Vagina (tissue), 2 donors: ENCODE data around the gene HOXD12. TPM values are rescaled to one million over a fixed set of nuclear protein-coding genes. Genes with fewer than 3 reads are reported as not detected.
A peak's percentile ranks its signal among the peaks of the same experiment; 100 is the strongest.

Source experiments
- DNase-seq, 2 donors: peaks; one replicate each; pipeline ENCODE4 v3.0.0-alpha.2; 2017; ENCODE audit errors: extremely low spot score in 2 of 2
- H3K27ac ChIP-seq: fragments of 200-600 bp; sonication (generic); one replicate; pipeline ENCODE4 v1.5.1; 2019
- H3K27me3 ChIP-seq: fragments of 200-600 bp; sonication (generic); one replicate; pipeline ENCODE4 v1.5.1; 2019
- H3K36me3 ChIP-seq, 2 donors: fragments of 200-600 bp; sonication (generic); one replicate each; pipeline ENCODE4 v1.5.1; 2017 to 2019
- H3K4me1 ChIP-seq: fragments of 200-600 bp; sonication (generic); one replicate; pipeline ENCODE4 v1.5.1; 2019
- H3K4me3 ChIP-seq, 2 donors: fragments of 200-600 bp; sonication (generic); 1 replicate in 1 of 2; 2 replicates in 1 of 2; pipeline ENCODE4 v1.5.1; 2016 to 2019
- H3K9me3 ChIP-seq: fragments of 200-600 bp; sonication (generic); one replicate; pipeline ENCODE4 v1.5.1; 2019
- CTCF ChIP-seq, 3 experiments: fragments of 450-650 bp in 2 of 3; fragments of 200-600 bp in 1 of 3; sonication (generic) in 1 of 3; IDR thresholded peaks; one replicate each; pipeline ENCODE4 v1.5.1; 2017 to 2019; ENCODE audit warnings: antibody characterized with exemption in 3 of 3, mild to moderate bottlenecking in 2 of 3, moderate library complexity in 2 of 3
- POLR2A ChIP-seq, 2 donors: fragments of 450-650 bp; IDR thresholded peaks; one replicate each; pipeline ENCODE4 v1.6.1; 2017; ENCODE audit warnings: antibody characterized with exemption in 2 of 2, mild to moderate bottlenecking in 2 of 2, moderate library complexity in 2 of 2
- POLR2AphosphoS5 ChIP-seq, 2 donors: sonication (generic); formaldehyde crosslinking; IDR thresholded peaks; one replicate each; pipeline ENCODE4 v1.9.0; 2017; ENCODE audit warnings: antibody characterized with exemption in 2 of 2, mild to moderate bottlenecking in 2 of 2, low read depth in 1 of 2; ENCODE audit not compliant: insufficient read depth in 1 of 2
- intact Hi-C: fragments of 100-400 bp; cut with DNase I; formaldehyde crosslinking; loops from one replicate; pipeline ENCODE4 v1.15.1; 2023
- total RNA-seq: library from RNA; depleted of rRNA; stranded (reverse); fragments of >200 nt; gene quantifications from one replicate; pipeline ENCODE4 v1.2.3, GENCODE V29; 2016

The HOXD12 gene
- total RNA-seq, 1 donor from 2014 or later = 1.7 TPM

- Histone ChIP-seq H3K27ac (peak overlapping the region; percentile 82), H3K9me3 (no peaks in the 10 kb centered on the region), H3K4me3 (no peak overlapping the region), H3K36me3 (no peaks in the 10 kb centered on the region), H3K27me3 (no peaks in the 10 kb centered on the region), H3K4me1 (peaks cover 63% of the 10 kb centered on the region)
- TF ChIP-seq POLR2AphosphoS5 (IDR thresholded peaks at IDR 0.05; ENCODE audit: insufficient read depth in 1 of 2, low read depth in 1 of 2) (no peak), POLR2A (IDR thresholded peaks at IDR 0.05) (no peak), CTCF (IDR thresholded peaks at IDR 0.05) (no peak)
- intact Hi-C loops = no loop called here
- no peak for DNase-seq
Measured at GRCh38 chr2:176102309-176102866, 2.8 kb downstream of the HOXD12 start.

- intact Hi-C loops = no loop called here
- H3K27me3 ChIP-seq = no peaks in the 10 kb centered on the region
- TF ChIP-seq POLR2AphosphoS5 (IDR thresholded peaks at IDR 0.05; ENCODE audit: insufficient read depth in 1 of 2, low read depth in 1 of 2) = no peak
- no peak for TF ChIP-seq CTCF (IDR thresholded peaks at IDR 0.05)
- H3K27ac ChIP-seq = peak overlapping the region; percentile 82
- H3K9me3 ChIP-seq = no peaks in the 10 kb centered on the region
- H3K4me1 ChIP-seq = peaks cover 58% of the 10 kb centered on the region
- H3K36me3 ChIP-seq = no peaks in the 10 kb centered on the region
- peak overlapping the region; percentile 21 to 54 for H3K4me3 ChIP-seq
- no peak for DNase-seq
Measured at GRCh38 chr2:176103194-176103593, 3.6 kb downstream of the HOXD12 start.

GRCh38 chr2:176103742-176104315, 4.2 kb downstream of the HOXD12 start:
- Histone ChIP-seq H3K4me1 (peaks cover 59% of the 10 kb centered on the region), H3K36me3 (no peaks in the 10 kb centered on the region), H3K4me3 (peak overlapping the region; percentile 54 to 59), H3K9me3 (no peaks in the 10 kb centered on the region), H3K27me3 (no peaks in the 10 kb centered on the region), H3K27ac (peak overlapping the region; percentile 82)
- TF ChIP-seq POLR2A (IDR thresholded peaks at IDR 0.05) (no peak), POLR2AphosphoS5 (IDR thresholded peaks at IDR 0.05; ENCODE audit: insufficient read depth in 1 of 2, low read depth in 1 of 2) (peak in 1 of 2 donors; percentile 53), CTCF (IDR thresholded peaks at IDR 0.05) (no peak)
- DNase-seq = no peak
- intact Hi-C loops = no loop called here

- Histone ChIP-seq H3K36me3 (no peaks in the 10 kb centered on the region), H3K4me1 (peaks cover 66% of the 10 kb centered on the region), H3K27me3 (no peaks in the 10 kb centered on the region), H3K9me3 (no peaks in the 10 kb centered on the region), H3K4me3 (peak overlapping the region; percentile 54 to 59), H3K27ac (peak overlapping the region; percentile 82)
- peak in 1 of 2 donors; percentile 29 for TF ChIP-seq POLR2A (IDR thresholded peaks at IDR 0.05)
- TF ChIP-seq CTCF (IDR thresholded peaks at IDR 0.05) = no peak
- TF ChIP-seq POLR2AphosphoS5 (IDR thresholded peaks at IDR 0.05; ENCODE audit: insufficient read depth in 1 of 2, low read depth in 1 of 2) = peak in 1 of 2 donors; percentile 66
- intact Hi-C loops = no loop called here
- no peak for DNase-seq
Measured at GRCh38 chr2:176104316-176105077, 4.9 kb downstream of the HOXD12 start.
